Activated CD8-positive, alpha-beta memory T cell treated with anti-CD3 and anti-CD28 coated beads, Interleukin-2, amount 50 U/mL, for 48 hours (primary cell): ENCODE data around the gene INHBB.

ENCODE experiments used
- DNase-seq: peaks from one replicate; pipeline ENCODE4 v3.0.0-alpha.2; 2020

Gene INHBB

GRCh38 chr2:120360307-120360855 lies 14.4 kb downstream of the INHBB start:
- no peak for DNase-seq

DNA sequence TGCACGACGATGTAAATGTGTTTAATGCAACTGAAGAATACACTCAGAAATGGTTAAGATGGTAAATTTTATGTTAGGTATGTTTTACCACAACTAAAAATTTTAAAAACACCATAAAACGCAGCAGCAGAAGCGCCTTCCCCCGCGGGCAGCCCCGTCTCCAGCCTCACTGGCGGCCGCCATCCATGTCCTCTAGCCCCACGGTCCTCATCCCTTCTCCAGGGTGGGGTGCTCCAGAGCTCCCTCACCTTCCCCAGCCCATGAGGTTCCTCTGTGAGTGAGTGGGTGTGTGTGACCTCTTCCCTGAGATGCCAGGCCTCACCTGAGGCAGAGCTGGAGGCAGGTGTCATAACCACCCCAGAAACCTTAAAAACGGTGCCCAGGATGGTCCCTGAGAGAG lies 17.0 kb downstream of the INHBB start:
- DNase-seq = no peak

DNA sequence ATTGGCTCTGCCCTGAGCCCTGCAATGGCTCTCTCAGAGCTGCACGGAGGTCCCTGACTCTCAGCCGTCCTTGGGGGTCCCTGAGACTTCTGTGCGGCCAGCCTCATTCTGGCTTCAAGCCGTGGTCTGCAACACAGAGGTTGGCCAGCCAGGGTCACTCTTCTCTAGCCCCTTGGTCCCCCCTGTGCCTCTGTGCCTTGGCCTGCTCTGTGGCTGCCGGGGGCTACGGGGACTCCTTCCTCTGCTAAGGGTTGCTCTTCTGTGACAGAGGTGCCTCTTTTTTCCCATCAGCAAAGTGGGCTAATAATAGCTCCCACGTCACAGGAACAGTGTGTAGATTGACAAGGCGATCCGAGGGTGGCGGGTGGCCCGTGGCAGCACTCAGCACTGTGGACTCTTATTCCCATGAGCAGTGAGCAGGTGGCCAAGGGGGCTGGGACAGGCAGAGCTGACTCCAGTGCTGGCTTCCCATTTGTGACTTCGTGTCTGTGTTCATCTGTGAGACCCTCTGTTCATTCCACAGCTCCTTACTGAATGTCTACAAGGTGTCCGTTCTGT lies 19.4 kb downstream of the INHBB start:
- DNase-seq = no peak

- no peak for DNase-seq
These were observed 20.8 kb downstream of the INHBB start for GRCh38 chr2:120366698-120367097.

GRCh38 chr2:120367221-120367620 lies 21.3 kb downstream of the INHBB start:
- DNase-seq = no peak

- DNase-seq = no peak
These were observed 21.7 kb downstream of the INHBB start for GRCh38 chr2:120367649-120368048.

GRCh38 chr2:120368086-120368485 lies 22.1 kb downstream of the INHBB start:
- no peak for DNase-seq

DNA sequence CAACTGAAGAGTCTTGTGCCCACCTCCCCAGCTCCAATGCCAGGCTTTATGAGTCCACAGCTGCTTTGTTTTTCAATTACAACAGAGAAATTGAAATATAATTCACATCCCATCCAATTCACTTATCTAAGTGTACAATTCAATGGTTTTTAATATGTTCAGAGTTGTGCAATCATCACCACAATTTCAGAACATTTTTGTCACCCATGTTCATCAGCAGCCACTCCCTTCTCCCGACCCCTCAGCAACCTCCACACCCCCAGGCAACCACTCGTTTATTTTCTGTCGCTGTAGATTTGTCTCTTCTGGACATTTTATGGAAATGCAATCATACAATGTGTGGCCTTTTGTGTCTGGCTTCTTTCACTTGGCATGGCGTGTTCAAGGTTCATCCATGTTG lies 23.3 kb downstream of the INHBB start:
- DNase-seq = no peak

DNA sequence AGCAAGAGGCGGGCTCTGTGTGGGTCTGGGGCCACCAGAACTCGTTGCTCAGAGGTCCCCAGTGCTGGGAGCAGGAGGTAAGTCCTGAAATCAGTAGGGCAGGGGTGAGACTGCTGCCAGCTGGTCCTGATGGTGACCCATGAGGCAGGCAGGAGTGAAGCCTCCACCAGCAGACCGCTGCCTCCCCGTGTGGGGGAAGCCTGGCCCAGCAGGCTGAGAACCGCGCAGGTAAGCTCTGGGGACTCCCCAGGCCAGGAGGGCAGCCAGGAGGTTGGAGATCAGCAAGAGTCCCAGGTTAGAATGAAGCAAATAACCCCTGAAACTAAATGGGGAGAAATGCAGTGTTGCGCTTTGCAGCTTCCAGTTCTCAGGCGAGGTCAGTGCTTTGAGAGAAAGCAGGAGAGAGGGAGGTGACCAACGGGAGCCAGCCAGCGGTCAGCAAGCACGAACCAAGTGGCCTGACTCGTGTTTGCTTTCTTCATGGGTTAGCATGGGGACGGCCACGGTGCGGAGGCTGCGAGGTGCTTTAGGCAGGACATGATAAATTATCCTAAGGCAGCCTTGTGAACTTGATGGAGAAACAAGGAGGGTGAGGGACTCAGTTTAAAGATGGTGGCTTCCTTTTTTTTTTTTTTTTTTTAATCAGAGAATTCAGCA lies 26.2 kb downstream of the INHBB start:
- no peak for DNase-seq

DNA sequence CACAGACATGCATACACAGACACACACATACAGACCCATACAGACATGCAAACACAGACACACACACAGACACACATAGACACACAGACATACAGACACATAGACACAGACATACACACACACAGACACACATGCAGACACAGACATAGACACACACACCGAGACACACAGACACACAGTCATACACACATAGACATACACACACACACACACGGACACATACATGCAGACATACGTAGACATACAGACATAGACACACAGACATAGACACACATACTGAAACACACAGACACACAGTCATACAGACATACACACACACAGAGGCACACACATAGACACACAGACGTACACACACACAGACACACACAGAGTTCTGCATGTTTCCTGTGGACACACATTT lies 26.9 kb downstream of the INHBB start:
- no peak for DNase-seq

- no peak for DNase-seq
These were observed 27.5 kb downstream of the INHBB start for GRCh38 chr2:120373424-120373823.

GRCh38 chr2:120374821-120375220 lies 28.9 kb downstream of the INHBB start:
- no peak for DNase-seq

DNA sequence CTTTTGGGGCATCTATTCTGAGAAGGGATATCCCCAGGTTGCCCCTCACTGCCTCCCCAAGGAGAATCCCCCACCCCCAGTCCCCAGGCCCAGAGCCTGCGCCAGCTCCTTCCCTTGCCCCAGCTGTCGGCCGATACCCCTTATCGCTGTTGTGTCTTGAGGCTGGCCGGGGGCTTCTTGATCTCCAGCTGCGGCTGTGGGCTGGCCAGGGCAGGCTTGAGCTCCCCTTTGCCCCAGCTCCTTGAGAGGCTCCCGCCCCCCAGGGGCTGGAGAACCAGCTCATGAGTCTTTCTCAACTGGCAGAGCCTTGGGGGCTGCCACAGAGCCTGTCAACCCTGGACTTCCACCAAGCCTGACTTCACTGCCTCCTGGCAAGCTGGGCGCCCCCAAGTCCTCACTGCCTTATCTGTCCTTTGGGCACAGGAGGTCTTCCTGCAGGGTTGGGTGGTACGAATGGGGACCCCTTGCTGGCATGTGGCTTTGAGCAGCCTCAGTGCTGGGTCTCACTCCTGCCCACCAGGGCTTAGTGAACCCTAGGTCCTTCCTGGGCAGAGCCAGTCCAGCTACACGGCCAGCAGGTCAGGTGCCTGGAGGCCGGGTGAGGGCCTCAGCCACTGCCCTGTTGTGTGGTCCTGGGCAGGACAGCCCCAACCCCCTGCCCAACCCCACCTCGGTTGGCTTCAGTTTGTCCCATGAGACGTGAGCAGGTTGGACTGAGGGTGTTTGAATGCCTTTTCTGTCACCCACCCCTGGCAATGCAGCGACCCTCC lies 29.5 kb downstream of the INHBB start:
- no peak for DNase-seq

- no peak for DNase-seq
These were observed 30.2 kb downstream of the INHBB start for GRCh38 chr2:120376101-120376500.

DNA sequence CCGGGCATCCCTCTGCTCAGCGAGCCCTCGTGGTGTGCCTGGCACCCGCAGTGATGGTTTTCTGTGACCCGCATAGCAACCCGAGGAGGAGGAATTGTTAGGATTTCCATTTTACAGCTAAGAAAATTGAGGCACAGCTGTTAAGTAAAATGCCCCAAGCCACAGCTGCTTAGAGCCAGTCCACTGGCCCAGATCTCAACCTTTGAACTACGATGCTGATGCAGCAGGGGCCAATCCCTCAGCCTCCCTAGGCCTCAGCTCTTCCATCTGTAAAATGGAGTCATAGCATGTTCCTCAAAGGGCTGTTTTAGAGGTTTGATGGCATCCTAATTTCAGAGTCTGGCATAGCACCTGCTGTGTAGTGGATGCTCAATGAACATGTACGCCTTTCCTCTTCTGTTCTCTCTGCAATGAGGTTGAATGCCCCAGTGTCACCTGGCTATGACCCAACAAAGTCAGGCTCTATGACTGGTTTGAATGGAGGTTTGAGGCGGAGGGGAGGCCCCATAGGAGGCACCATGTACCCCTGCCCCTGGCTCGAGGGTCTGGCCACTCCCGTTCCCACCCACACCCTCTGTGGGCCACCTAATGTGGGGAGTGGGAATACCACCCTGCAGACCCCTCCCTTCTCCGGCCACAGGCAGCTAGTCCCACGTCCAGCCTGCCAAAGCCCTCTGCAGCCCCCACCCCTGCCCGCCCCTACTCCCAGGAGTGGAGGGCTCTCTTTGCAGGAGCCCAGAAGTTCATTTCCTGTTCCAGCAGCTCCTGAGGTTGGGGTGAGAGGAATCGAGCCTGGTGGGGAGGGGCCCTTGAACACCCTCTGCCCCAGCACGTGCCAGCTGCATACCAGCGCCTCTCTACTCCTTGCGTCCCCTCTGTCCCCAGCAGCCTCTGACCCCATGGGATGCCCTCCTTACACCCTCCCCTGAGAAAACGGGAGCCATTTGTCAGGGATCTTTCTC lies 31.0 kb downstream of the INHBB start:
- DNase-seq = no peak

GRCh38 chr2:120378605-120379004 lies 32.7 kb downstream of the INHBB start:
- no peak for DNase-seq

DNA sequence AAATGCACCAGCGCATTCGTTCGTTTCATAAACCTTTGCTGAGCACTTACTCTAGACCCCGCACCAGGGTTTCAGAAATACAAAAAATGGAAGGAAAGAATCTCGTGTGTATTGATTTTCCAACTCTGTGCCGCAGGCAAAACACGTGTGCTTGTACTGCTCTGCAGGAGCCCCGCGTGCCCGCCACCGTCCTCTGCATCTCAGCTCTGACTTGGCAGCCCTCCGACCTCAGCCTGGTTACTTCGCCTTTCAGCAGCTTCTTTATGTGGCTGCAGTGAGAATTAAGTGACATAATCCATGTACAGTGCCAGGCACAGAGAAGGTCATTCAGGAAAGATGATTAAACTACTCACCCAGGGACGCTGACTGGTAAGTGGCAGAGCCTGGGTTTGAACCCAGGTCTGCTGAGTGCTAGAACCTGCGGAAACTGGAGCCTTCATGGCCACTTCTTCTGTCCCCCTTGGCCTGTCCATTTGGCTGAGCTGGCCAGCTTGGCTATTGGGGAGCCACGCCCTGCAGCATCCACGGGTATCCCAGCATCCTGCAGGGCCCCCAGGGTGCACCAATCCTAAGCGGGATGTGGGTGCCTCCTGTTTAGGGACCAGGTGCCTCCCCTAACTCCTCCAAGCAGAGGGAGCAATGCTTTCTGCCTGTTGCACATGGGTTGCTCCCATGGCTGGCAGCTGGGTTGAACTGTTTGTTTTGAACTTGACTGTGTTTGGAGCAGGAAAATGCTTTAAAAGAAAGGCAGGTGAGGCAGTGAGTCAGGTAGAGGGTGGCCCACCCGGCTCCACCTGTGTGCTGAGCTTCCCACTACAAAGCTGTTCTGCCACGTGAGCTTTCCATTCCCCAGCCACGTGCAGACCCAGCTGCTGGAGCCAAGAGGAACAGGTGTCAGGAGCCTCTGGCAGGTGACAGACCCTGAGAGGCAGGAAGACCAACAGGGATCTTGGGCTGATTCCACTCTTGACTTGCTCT lies 34.3 kb downstream of the INHBB start:
- DNase-seq = no peak

- no peak for DNase-seq
These were observed 35.3 kb downstream of the INHBB start for GRCh38 chr2:120381192-120381591.

GRCh38 chr2:120381661-120382060 lies 35.7 kb downstream of the INHBB start:
- no peak for DNase-seq

GRCh38 chr2:120382541-120383144 lies 36.7 kb downstream of the INHBB start:
- no peak for DNase-seq

DNA sequence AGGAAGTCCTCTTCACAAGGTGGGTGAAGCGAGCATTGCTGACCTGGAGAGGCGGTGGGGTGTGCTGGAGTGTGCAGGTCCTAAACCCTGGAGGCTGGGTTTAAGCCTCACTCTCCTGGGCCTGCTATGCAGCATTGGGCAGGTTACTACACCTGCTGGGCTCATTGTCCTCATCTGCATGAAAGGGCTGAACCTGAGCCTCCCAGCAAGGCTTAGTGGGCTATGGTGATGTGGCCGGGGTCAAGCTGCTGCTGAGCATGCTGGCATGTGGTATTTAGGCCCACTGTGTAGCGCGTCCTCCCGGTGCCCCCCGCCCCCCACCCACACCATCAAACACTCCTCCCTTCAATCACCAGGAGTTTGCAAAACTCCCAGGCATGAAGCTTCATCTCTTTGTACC lies 37.3 kb downstream of the INHBB start:
- no peak for DNase-seq
